ENCODE results near the gene TCF7L1.
"Not testable (repeated sequence)": the region's sequence is repeated elsewhere in the genome, so short reads cannot be mapped to it uniquely, and the experiment has no call there.

TCF7L1 gene

GRCh38 chr2:85132397-85132796, 795 bp upstream of the TCF7L1 start:
- no peak for DNase-seq

DNA sequence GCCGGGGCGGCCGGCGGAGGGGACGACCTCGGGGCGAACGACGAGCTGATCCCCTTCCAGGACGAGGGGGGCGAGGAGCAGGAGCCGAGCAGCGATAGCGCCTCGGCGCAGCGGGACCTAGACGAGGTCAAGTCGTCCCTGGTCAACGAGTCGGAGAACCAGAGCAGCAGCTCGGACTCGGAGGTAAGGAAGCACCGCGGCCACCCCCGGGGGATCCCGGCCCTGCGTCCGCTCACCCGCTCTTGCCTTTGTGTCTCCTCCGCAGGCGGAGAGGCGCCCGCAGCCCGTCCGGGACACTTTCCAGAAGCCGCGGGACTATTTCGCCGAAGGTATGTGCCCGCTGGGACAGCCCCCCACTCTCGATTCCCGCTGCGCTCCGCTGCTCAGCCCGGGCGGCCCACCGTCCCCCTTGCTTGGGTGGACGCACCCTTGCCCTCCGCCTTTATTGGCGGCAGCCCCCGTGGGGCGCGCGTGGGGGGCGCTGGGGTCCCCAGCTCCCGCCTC, 611 bp downstream of the TCF7L1 start:
- no peak for DNase-seq

DNA sequence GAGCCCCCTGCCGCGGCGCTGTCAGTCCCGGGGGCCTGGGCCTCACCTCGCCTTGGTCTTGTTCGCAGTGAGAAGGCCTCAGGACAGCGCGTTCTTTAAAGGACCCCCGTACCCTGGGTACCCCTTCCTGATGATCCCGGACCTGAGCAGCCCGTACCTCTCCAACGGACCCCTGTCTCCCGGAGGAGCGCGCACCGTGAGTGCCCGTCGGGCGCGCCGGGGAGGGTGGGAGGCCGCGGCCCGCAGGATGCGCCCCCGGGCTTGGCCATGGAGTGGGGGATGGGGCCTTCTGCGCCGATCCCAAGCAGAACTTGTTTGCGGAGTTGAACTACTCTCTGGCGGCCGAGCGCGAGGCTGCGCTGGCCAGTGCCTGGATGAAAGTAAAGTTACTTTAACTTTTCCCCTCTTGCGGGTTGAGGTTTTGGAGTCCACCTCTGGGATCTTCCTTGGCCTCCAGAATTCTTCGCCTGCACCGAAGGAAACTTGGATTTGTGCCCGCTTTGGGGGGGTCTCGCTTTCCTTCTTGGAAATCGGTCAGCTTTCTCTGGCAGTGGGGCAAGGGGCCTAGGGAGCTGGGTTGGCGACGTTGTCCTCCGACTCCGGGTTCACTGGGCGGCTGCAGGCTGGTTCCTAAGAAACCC, 1.2 kb downstream of the TCF7L1 start:
- DNase-seq: no peak

DNA sequence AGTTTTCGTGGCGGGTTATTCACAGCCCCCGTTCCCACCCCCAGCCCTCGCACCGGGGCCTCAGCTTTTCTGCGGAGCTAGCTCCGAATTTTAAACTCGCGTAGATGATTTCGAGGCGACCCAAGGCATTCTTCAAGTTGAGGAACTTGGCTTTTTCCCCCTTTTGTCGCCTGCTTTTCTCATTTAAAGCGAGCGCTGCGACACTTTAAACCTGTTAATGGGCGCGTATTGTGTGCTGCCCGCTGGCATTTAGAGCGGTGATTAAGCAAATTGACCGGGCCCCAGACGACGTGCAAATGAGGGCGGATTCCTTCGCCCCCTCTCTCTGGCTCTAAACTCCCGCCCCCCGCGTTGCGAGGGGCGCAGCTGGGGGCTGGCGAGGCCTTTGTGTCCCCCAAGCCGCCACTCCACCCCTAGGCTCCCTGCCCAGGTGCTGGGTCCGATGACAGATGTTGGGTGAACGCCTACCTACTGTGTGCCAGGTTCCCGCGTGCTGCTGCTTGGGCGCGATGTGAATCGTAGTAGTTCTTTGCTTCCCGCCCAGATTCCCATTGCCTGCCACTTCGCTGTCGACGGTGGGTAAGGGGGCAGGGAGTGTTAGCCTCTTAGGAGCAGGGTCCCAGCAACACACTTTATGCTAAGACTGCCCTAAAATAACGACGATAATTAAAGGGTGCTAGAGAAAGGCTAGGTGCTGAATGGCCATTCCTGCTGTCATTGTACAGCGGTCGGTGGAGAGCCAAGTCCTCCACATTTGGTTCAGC, 1.9 kb downstream of the TCF7L1 start:
- DNase-seq: no peak

DNA sequence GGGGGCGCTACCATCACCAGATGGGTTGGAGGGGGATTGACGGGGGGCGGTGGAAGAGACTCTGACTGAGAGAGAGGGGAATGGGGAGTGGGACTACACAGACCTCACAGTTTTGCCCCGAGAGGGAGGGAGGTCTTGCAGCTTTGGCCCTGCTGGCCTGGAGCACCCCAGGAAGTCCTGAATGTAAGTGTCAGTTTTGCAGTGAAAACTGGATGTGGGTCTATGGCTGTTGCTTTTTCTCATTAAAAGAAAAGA, 2.4 kb downstream of the TCF7L1 start:
- no peak for DNase-seq

DNA sequence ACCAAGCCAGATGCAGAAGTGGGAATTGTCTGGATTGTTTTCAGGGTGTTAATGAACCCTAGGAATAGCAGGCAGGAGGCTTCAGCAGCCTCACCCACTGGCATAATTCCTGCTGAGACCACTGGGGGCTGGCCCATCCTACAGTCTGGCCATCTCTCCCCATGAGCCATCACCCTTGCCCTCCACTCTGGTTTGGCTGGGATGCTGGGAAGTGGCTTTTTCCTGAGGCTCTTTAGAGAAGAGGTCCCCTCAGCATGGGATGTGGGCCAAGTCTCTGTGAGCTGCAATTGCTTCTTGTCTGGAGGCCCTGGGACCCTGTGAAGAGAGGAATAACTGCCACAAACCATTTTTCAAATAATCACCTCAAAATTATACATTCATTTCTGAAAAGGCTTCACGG, 4.0 kb downstream of the TCF7L1 start:
- DNase-seq: no peak

DNA sequence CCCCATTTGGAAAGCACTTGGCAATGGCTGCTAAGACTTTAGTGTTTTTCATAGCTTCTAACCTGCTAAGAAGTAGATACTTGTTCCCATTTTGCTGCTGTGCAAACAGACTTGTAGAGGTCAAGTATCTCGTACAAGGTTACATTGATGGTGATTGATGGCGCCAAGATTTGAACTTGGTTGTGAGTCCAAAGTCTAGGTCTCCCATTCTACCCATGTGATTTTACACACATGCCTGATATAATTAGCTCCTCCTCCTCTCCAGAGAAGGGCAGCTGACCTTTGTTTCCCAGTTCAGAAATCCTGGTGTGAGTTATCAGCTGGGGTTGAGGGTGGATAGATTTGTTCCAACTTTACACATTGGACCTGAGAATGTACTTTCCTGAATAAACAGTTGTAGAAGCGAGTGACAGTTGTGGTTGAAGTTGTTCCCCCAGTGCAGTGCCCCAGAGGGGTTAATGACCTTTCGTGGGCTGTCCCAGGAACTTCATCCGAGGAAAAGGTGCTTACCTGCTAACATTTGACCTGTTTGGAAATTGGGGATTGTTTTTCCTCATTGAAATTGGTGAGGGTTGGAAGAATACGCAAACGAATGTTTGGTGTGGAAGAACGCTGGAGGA, 10.4 kb downstream of the TCF7L1 start:
- DNase-seq: no peak

DNA sequence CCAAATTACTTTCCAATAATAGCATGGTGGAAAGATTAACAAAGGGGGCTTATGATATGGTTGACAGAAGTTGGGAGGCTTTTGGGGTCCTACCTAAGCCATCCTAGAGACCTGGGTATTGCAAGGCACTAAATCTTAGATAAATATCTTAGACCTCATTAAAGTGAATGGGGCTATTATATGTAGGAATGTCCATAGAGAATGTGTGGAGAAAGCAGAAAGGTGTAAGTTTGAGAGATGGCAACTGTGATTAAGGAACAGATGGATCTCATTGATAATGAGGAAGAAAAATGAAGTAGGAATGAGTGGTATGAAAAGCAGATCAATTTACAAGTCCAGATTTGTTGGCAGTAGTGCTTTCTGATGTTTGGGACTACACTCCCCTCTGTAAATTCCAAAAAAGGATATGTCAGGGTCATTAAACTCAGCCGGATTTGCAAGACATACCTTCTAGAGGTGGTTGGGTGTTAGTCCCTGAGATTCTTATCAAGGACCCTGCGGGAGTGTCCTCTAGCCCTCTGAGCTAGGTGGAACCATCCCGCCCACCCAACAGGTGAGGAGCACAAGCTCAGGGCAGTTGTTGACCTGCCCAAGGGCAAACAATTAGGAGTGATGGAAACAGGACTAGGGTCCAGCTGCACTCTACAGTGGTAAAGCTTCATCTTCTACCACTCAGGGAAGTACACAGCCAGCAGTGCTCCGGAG, 12.1 kb downstream of the TCF7L1 start:
- DNase-seq: no peak

- DNase-seq: no peak
Measured at GRCh38 chr2:85148190-85148589, 15.0 kb downstream of the TCF7L1 start.

- no peak for DNase-seq
Measured at GRCh38 chr2:85151026-85151425, 17.8 kb downstream of the TCF7L1 start.

GRCh38 chr2:85152895-85153294, 19.7 kb downstream of the TCF7L1 start:
- no peak for DNase-seq

GRCh38 chr2:85154048-85154753, 21.0 kb downstream of the TCF7L1 start:
- DNase-seq: no peak

GRCh38 chr2:85155082-85155481, 21.9 kb downstream of the TCF7L1 start:
- not testable (repeated sequence) for DNase-seq

- no peak for DNase-seq
Measured at GRCh38 chr2:85156153-85156552, 23.0 kb downstream of the TCF7L1 start.

DNA sequence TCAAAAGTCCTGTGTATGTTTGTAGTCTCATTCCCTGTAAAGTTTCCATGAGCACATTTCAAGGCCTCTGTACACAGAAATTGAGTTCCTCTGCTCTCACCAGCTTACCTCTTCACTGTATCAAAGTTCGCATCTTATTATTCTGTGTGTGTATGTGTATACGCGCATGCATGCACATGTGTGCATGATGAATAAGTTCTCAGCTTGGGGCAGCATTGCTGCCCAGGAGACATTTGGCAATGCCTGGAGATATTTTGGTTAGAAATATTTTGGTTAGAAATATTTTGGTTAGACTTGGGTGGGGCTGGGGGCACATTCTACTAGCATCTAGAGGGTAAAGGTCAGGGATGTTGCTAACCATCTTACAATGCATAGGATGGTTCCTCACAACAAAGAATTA, 23.4 kb downstream of the TCF7L1 start:
- no peak for DNase-seq

- DNase-seq: no peak
Measured at GRCh38 chr2:85157345-85157744, 24.2 kb downstream of the TCF7L1 start.

DNA sequence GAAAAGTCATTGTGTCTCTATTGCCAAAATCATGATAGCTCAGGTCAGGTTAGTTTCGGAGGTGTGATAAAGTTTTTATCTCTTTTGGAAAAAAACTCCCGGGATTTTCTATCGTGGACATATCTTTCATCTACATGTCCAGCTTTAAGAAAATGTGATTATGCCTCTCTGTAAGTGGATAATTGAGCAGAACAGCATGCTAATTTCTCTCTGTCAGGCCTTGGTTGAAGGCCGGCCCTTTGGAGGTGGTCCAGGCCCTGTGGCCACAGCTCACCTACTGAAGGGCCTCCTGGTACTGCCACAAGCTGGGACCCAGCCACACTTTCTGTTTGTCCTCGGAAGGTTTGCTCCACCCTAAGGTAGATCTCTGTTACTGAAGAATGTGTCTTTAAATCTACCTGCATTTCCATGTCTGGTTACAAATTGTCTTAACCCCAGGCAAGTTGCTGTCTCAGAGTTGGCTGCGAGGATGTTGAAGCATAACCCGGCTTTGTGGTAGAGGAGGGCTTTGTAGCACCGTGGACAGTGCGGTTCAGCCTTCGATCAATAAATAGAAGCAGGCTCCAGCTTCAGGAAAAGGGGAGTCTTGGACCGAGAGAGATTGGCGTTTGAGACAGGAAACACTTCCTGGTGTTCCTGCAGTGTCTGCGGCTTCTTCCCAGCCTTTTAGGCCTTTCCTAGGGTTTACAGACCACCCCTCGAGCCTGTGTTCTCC, 25.5 kb downstream of the TCF7L1 start:
- DNase-seq: no peak

GRCh38 chr2:85159589-85159988, 26.4 kb downstream of the TCF7L1 start:
- no peak for DNase-seq

- DNase-seq: no peak
Measured at GRCh38 chr2:85160966-85161960, 28.1 kb downstream of the TCF7L1 start.

DNA sequence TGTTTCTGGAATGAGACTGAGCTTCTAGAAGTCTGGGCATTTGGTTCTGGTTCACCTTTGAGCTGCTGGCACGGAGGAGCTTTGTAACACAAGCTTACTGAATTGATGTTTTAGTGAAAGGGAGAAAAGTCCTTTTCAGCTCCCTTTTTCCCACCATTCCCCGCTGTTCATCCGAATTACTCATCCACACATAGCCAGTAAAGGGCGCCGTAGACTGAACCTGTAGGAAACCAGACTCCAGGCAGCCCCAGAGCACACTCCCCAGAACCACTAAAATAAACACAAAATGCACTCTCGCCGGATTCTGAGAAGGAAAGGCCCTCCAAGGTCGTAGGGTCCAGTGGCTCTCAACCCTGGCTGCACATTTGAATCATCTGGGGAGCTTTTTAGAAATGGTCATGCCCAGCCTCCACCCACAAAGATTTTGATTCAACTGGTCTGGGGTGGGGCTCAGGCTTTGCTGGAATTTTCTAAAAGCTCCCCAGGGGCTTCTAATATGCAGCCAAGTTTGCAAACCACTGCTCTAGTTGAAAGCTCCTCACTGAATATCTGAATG, 29.6 kb downstream of the TCF7L1 start:
- no peak for DNase-seq

DNA sequence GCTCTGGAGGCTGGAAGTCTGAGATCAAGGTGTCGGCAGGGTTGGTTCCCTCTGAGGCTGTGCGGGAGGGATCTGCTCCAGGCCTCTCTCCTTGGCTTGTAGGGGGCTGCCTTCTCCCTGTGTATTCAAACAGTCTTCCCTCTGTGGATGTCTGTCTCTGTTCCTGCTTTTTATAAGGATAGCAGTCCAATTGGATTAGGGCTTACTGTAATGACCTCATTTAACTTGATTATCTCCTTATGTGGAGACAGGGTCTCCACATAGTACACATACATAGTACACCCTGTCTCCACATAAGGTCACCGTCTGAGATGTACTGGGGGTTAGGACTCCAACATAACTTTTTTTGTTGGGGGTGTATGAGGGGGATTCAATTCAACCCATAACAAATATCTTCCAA, 30.5 kb downstream of the TCF7L1 start:
- no peak for DNase-seq
